ACHN (cell line): Measurements from ENCODE around the gene IL32.

ENCODE experiments used
- DNase-seq: peaks from one replicate; pipeline ENCODE4 v3.0.0-alpha.2; 2015
- in situ Hi-C: cut with HindIII; loops from 2 replicates; pipeline ENCODE4 v1.10.0; 2017; ENCODE audit warnings: low sequenced_read_pairs, low pct_ligation_motif_present, low pct_unique_long_range_greater_than_20kb

Gene IL32

DNA sequence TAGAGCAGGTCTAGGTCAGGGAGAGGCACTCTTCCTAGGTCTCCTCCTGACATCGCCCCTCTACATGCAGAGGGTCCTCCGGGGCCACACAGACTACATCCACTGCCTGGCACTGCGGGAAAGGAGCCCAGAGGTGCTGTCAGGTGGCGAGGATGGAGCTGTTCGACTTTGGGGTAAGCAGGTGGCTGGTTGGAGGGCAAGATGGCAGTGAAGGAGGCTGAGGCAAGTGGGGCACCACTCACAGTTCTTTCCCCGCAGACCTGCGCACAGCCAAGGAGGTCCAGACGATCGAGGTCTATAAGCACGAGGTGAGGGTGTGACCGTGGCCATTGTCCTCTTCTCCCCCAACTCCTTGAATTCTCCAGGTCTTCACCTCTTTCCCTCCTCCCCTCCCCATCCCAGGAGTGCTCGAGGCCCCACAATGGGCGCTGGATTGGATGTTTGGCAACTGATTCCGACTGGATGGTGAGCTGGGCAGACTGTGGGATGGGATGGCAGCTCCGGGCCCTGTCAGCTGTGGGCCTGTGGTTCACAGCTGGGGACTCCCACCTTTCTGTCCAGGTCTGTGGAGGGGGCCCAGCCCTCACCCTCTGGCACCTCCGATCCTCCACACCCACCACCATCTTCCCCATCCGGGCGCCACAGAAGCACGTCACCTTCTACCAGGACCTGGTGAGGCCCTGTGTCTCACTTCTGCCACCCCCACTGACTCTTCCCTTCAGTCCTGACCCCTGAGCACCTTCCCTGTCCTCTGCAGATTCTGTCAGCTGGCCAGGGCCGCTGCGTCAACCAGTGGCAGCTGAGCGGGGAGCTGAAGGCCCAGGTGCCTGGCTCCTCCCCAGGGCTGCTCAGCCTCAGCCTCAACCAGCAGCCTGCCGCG lies 38.6 kb upstream of the IL32 start:
- no peak for DNase-seq
- in situ Hi-C loops: no loop called here

DNA sequence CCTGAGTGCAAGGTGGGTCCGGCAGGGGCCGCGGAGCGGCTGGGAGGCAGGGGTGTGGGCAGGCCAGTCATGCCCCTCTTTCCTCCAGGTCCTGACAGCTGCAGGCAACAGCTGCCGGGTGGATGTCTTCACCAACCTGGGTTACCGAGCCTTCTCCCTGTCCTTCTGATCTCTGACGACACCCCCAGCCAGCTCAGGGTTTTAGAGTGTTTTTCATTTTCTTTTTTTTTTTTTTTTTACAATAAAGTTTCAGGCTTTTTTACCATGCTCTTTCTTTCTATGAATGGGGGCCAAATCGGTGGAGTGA lies 38.0 kb upstream of the IL32 start:
- no peak for DNase-seq
- in situ Hi-C loops: no loop called here

DNA sequence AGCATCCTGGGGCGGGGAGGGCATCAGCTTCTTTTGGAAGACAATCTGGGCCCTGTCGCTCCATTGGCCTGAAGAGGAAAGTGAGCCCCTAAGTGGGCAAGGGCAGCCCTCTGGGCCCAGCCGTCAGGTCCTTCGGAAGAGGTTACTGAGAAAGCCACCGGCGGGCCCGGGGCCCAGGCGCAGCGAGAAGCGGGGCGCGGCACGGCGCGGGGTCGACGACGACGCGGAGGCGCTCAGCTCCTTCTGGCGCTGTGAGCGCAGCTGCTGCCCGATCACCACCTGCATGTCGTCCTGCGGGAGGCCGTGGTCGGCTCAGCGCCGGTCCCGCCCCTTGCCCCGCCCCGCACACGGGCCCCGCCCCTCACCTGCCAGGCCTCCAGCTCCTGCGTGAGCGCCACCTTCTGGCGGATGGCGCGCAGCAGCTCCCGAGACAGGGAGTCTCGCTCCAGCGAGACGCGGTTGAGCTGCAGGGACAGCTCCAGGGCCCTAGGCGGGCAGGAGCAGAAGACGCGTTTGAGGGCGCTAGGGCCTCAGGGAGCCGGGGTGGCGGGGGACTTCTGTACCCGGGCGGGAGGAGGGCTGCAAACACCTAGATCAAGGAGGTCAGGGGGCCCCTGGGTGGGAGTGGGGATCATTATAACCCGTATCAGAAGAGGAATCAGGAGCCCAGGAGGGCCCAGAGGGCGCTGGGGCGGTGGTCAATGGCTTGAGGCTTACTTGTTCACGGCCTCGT lies 37.3 kb upstream of the IL32 start:
- peak; percentile 94 for DNase-seq
- in situ Hi-C loops: no loop called here

DNA sequence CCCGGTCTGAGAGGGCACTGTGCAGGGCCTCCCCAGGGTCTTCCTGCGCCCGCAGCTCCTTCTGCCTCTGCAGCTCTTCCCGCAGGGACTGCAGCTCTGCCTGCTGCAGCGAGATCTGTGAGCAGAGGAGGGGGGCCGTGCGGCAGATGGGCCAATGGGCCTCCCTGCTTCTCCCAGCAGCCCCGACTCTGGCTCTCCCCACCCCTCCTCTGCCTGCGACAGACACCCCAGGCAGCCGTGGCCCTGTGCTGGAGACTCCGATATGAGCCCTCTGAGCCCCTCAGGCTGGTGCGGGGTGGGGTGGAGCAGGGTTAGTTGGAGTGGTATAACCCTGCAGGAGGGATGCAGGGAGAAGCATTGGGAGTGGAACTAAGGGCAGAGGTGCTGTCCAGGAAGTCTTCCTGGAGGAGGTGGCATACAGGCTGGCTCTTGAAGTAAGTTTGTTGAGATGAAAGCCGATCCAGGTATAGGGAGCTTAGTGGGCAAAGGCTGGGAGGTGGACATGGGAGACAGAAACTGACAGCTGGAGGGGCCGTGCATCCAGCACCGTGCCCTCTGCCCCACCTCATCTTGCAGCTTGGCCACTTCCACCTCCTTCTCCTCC lies 36.6 kb upstream of the IL32 start:
- in situ Hi-C loops: no loop called here

DNA sequence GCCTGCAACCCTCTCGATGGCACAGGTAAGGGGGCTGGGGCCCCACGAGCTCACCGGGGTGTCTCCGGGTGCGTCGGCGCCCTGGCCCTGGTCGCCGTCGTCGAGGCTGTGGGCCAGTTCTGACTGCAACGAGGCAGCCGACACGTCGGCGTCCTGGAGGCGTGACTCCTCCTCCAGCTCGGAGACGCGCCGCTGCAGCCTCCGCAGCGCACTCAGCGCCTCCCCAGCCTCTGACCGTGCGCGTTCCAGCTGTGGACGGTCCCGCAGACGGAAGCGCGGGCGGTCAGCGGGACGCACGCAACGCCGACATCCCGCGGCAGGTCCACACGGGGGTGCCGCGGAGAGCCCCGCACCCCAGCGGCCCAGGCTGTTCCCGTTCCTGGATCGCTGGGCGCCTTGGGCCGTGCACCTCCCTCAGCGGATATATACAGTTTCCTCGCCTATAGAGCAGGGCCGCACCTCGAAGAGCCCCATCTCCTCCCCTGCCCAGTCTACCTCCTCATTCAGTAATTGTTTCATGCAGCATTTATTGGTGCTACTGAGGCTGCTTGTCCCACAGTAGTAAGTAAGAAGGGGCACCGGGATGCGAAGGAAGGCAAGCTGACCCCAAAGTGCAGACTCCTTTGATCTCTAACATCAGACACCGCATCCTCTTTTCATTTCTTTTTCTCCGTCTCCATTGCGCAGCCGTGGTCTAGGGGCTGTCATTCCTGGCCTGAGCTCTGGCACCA lies 35.8 kb upstream of the IL32 start:
- no peak for DNase-seq
- in situ Hi-C loops: no loop called here

More for the DNA sequence above, 36.6 kb upstream of the IL32 start:
- no peak for DNase-seq

DNA sequence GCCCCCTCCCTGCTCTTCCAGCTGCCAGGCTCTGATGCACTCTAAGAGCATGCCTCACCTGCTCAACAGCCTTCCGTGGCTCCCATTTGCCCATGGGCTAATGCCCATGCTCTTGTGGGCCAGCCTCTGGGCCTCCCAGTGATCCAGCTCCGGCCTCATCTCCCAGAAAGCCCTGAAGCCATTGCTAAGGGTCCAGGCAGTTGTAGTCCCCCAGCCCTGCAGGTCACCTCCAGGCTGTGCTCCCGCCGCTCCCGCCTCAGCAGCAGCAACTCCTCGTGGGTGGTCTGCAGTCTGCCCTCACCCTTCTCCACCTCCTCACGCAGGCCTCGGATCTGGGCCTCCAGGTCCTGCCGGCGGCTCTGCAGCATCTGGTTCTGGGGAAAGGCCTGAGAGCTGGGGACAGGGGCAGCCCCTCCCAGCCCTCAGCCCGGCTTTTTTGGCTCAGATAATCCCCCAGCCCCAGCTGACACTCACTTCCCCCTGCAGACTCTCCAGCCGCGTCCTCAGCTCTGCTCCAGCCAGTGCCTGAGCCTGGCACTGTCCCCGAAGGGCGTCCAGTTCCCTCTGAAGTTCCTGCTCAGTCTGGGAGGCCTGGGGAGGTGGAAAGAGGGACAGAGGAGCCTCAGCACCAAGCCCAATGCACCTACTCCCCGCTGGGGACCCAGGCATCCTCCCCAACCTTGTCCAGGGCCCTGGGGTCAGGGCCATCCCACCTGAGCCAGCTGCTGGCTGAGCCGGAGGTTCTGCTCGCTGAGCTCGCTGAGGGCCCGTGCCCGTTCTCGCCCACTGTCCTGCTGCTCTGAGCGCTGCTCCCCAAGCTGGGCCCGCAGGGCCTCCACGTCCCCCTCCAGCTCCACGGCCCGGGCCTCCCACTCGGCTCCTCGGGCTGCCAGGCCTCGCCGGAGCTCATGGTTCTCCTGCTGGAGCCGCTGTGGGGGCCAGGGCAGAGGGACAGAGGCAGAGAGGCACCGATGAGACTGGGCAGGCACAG lies 34.9 kb upstream of the IL32 start:
- no peak for DNase-seq
- in situ Hi-C loops: no loop called here

DNA sequence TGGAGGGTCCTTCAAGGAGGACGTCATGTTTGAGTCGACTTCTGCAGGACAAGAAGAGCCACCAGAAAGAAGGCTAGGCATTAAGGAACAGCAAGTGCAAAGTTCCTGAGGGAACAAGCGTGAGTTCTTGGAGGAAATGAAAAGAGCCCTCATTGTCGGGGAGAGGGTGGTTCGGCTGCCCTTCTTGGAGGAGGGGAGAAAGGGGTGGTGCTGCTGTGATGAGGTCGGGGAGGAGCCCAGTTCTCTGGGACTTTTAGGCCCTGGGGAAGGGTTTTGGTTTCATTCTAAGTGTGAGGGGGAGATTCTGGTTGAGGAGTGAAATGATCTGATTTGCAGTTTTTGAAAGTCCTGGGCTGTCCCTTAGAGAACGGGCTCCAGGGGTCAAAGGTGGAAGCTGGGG lies 32.8 kb upstream of the IL32 start:
- no peak for DNase-seq
- in situ Hi-C loops: no loop called here

DNA sequence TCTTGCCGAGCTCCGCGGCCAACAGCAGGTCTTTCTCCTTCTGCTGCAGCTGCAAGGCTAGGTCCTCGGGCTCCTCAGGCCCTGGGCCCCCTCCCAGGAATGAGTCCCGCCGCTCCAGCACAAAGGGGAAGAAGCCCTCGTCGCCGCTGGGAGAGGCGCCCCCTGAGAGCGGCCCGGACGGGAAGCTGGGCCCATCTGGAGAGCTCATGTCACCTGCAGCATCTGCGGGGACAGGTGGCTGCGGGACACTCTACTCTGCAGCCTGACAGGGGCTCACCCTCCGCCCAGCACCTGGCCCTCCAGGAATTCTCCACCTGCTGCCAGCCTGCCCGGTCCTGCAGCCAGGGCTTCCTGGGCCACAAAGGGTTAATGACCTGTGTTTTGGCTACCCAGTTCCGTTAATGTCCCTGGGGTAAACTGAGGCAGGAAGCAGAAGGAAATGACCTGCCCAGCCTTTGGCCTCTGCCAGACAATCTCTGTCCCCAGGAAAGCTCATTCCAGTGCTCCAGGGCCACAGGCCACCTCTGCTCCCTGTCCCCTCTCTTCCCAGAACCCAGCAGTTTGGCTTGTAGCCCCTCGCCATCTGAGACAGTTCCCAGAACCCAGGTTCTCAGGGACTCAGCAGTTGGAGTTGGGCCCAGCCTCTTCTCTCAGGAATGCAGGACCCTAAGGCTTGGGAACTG lies 30.0 kb upstream of the IL32 start:
- no peak for DNase-seq
- in situ Hi-C loops: no loop called here

DNA sequence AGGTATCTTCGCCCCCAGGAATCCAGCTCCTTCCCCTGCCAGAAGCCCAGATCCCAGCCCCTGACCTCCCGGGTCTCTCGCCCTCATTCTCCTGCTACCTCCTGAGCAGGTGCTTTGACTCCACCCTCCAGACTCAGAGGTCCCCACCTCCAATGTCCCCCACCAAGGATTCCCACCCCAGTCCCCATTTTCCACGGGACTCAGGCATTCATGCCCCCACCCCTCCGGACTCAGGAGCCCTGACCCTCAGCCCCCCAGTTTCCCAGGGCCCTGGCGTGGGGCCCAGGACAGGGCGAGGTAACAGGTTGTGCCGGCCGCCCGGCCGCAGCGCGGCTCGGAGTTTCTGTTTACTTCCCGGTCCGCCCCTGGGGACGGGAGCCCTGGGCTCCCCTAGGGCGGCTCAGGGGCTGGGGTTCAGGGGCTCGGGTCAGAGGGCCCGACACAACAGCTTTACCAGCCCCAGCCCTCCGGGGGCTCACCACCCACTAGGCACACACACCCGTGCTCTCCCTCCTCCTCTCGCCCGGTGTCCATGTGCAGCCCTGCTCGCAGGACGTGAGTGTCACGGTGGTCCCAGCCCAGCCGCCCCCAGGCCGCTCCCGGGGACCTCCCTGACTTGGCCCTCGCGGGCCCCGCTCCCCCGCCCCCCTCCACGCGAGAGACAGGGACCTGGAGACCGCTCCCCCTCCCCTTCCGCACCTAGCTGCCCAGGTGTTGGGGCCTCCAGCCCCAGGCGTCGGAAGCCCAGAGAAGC lies 29.3 kb upstream of the IL32 start:
- in situ Hi-C loops: no loop called here
- DNase-seq: no peak

DNA sequence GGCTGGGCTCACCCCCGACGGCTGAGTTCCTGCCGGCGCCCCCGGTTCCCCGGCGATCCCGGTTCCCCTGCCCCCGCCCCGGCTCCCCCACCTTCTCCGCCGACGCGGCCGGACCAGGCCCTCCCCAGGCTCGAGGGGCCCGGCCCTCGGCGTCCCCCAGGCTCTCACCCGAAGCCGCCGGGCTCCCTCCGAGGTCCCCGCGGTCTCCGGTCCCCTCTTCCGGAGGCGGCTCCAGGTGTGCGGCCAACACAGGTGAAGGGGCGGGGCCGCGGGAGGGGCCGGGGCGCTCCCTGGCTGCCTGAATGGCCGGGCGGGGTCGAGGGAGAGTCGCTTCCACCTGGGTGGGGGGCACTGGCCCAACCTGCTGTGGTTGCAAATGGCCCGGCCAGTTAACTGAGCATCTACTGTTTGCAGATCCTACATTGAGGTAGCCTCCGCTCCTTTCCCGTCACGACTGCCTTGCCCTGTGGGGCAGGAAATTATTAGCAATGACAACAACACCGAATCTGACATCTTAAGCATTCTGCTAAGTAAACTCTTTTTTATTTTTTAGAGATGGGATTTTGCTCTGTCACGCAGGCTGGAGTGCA lies 28.6 kb upstream of the IL32 start, which contains the start of gene BICDL2:
TSS of gene BICDL2 (minus strand) at position 219 of the 590 bp plus-strand sequence. CDS start 1,448 bp downstream, outside the sequence.
- DNase-seq: no peak
- in situ Hi-C loops: no loop called here

DNA sequence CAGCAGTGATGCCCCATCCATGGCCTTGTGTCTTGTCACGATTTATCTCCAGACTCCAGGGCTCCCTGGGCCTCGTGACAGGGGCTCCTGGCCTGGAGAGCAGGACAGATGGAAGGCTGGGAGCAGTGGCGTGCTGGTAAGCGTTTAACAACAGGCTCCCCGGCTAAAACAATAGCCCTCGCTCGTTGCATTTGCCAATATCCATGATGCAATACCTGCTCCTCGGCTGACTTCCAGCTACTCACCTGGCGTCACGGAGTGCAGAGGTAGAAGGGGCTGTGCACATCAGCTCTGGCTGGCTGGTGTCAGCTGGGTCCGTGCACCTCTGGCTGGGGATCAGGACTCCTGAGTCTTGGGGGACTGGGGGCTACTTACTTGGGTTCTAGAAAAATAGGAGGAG lies 27.2 kb upstream of the IL32 start:
- in situ Hi-C loops: no loop called here
- DNase-seq: no peak

DNA sequence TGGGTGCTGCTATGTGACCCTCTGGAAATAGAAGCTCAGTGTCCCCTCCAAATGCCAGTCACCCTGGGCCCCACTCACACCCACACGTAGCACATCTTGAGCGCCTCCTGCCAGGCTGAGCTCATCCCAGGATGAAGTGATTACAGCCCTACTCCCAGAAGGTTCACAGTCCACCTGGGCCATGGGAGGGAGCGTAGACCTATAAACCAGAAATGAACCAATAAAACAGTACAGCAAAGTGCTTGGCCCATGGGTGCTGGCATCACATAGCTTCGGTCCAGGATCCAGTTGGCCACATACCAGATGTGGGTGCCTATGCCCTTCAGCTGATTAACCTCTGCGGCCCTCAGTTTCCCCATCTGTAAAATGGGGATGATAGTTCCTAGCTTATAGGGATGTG lies 26.5 kb upstream of the IL32 start:
- in situ Hi-C loops: no loop called here
- no peak for DNase-seq

DNA sequence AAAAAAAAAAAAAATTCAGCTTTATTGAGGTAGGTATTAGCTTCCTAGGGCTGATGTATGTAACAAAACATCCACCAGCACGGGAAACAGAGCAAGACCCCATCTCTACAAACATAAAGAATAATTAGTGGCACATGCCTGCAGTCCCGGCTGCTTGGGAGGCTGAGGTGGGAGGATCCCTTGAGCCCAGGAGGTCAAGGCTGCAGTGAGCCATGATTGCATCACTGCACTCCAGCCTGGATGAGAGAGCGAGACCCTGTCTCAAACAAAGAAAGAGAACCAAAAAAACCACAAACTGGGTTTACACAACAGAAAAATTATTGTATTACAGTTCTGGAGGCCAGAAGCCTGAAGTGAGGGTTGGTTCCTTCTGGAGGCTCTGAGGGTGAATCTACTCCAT lies 23.1 kb upstream of the IL32 start:
- in situ Hi-C loops: no loop called here
- DNase-seq: no peak

DNA sequence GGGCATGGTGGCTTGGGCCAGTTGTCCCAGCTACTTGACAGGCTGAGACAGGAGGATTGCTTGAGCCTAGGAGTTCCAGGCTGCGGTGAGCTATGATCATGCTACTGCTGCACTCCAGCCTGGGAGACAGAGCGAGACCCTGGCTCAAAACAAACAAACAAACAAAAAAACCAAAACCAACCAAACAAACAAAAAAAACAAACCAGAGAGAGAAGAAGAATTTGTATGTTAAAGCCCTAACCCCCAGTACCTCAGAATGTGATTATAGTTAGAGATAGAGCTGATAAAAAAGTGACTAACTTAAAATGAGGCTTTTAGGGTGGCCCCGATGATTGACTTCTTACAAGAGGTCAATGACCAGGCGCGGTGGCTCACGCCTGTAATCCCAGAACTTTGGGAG lies 20.7 kb upstream of the IL32 start:
- DNase-seq: no peak
- in situ Hi-C loops: no loop called here

DNA sequence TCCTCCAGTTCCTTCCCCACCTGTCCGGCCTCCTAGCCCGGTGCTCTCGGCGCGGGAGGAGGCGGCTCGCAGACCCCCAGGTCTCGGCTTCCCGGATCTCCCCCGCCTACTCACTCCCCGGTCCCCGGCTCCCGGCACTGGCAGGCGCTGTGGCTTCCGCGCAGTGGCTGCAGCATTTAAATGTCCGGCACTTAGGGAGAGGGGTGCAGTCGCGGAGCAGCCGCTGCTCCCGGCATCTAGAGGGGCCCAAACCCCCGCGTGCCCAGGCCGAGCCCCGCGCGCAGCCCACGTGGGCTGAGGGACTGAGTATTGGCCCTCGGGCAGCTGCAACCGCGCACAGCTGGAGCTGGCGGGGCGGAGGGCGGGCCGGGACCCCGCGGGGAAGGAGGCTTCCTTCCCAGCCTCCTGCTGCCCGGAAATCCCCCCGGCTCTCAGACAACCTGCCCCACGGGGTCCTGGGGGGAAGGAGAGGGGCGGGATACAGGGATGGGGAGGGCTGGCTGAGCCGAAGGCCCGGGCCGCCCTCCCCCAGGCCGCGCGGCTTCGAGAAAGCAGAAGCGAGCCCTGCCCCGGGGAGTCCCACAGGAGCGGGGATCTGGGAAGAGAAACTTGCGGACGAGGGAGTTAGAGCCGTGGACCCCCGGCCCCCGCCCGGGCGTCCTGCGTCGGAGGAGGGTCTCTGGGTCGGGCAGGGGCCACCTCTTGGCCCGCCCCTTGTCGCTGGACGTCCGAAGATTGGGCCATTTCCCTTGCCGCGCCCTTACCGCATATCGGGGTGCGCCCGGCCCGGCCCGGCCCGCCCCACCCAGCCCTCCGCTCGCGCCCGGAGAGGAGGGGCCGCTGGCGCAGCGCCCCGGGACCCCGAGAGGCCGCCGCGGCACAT lies 19.4 kb upstream of the IL32 start, which contains the start of gene MMP25:
TSS of gene MMP25 (plus strand) at position 804 of the 883 bp plus-strand sequence. CDS start 357 bp downstream, outside the sequence.
- in situ Hi-C loops: no loop called here
- no peak for DNase-seq
